ENCODE results near the gene MRTFA.

MRTFA gene

DNA sequence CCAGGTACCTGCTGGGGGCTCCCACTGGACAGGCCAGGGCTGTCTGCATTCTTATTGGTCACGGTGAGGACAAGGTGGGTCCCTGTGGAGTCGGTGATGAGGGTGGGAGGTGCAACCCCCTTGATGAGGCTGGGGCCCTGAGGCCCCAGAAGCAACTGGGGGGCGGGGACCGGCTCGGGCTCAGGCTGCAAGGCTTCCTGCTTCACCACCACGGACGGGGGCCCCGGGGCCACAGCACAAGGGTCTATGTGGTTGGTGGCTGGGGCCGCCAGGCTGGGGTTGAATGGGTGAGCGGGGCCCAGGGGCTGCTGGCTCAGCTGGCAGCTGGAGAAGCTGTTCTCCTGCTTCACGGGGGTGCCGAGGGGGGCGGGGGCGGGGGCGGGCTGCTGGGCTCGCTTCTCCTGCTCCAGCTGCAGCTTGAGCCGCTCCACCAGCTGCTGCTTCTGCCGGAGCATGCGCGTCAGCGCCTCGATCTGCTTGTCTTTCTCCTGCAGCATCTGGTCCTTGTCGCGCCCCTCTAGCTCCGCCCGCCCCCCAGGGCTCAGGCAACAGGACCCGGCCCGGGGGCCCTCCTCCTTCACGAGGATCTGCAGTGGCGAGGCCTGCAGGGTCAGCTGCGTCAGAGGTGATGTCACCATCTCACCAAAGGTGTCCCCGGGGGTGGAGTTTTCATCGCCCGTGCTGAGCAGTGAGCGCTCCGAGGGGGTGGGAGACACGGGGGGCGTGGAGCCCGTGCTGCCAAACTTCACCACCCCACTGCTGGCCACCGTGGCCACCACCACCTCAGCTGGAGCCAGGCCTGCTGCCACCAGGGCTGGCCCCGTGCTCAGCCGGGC lies 217.9 kb downstream of the MRTFA start:
- H3K9me3 ChIP-seq, result no peaks in the 10 kb centered on the region
- peaks cover 18 to 21% of the 10 kb centered on the region in 2 experiments for H3K4me1 ChIP-seq (ENCODE audit: control insufficient read depth in 1 of 2, insufficient read depth in 1 of 2, low read depth in 1 of 2, low read length in 1 of 2)
- H3K4me3 ChIP-seq (ENCODE audit: low read depth in 1 of 2, low read length in 1 of 2), result no peak overlapping the region
- TF ChIP-seq, protein P1, sequence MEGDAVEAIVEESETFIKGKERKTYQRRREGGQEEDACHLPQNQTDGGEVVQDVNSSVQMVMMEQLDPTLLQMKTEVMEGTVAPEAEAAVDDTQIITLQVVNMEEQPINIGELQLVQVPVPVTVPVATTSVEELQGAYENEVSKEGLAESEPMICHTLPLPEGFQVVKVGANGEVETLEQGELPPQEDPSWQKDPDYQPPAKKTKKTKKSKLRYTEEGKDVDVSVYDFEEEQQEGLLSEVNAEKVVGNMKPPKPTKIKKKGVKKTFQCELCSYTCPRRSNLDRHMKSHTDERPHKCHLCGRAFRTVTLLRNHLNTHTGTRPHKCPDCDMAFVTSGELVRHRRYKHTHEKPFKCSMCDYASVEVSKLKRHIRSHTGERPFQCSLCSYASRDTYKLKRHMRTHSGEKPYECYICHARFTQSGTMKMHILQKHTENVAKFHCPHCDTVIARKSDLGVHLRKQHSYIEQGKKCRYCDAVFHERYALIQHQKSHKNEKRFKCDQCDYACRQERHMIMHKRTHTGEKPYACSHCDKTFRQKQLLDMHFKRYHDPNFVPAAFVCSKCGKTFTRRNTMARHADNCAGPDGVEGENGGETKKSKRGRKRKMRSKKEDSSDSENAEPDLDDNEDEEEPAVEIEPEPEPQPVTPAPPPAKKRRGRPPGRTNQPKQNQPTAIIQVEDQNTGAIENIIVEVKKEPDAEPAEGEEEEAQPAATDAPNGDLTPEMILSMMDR (IDR thresholded peaks at IDR 0.05), result no peak
- peak overlapping the region; percentile 85 for H3K27ac ChIP-seq
- no peaks in the 10 kb centered on the region for H3K27me3 ChIP-seq
- H3K36me3 ChIP-seq, result peaks cover 100% of the 10 kb centered on the region

GRCh38 chr22:40417881-40418280 lies 218.6 kb downstream of the MRTFA start:
- peaks cover 99% of the 10 kb centered on the region for H3K36me3 ChIP-seq
- no peak overlapping the region for H3K4me3 ChIP-seq (ENCODE audit: low read depth in 1 of 2, low read length in 1 of 2)
- H3K9me3 ChIP-seq, result no peaks in the 10 kb centered on the region
- TF ChIP-seq, protein P1 (IDR thresholded peaks at IDR 0.05), result no peak
- H3K4me1 ChIP-seq (ENCODE audit: control insufficient read depth in 1 of 2, insufficient read depth in 1 of 2, low read depth in 1 of 2, low read length in 1 of 2), result peaks cover 18% of the 10 kb centered on the region in 2 experiments
- no peaks in the 10 kb centered on the region for H3K27me3 ChIP-seq
- peak overlapping the region; percentile 85 for H3K27ac ChIP-seq

DNA sequence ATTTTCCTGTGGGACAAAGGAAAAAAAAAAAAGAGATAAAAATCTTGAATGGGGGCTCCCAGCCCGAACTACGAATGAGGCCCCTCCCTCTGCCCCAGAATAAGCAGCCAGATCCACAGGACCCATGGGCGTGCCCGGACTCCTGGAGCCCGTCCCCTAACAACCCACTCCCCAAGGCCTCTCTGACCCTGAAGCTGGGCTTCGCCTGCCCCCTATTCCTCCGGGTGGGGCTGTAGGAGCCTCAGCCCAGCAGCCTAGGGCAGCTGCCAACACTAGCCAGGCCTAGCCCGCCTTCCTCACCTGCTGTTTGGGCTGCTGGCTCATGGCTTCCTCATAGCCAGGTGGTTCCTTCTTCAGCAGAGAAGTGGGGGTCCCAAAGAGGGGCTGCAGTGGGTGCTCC lies 219.5 kb downstream of the MRTFA start:
- Histone ChIP-seq H3K4me1 (ENCODE audit: control insufficient read depth in 1 of 2, insufficient read depth in 1 of 2, low read depth in 1 of 2, low read length in 1 of 2) (peaks cover 23 to 26% of the 10 kb centered on the region in 2 experiments), H3K27ac (peak overlapping the region; percentile 85), H3K4me3 (ENCODE audit: low read depth in 1 of 2, low read length in 1 of 2) (no peak overlapping the region), H3K27me3 (no peaks in the 10 kb centered on the region), H3K36me3 (peaks cover 99% of the 10 kb centered on the region), H3K9me3 (no peaks in the 10 kb centered on the region)
- TF ChIP-seq, protein P1 (IDR thresholded peaks at IDR 0.05), result no peak

DNA sequence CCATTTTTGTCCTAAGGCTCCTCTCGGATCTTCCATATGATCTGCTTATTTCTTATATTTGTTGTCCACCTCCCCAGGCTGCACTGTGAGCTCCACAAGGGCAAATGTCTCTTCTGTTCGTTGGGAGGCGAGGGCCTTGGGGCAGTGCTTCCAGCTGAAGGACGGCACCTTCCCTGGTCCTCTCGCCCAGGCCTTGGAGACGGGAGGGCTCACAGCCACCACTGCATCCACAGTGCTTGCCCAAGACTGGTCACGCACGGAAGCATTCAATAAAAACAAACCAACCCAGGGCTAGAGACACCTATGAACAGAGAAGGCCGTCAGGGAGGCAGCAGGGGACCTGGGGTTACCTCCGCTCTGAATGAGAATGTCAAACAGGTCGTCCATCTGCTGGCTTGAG lies 219.9 kb downstream of the MRTFA start:
- H3K4me1 ChIP-seq (ENCODE audit: control insufficient read depth in 1 of 2, insufficient read depth in 1 of 2, low read depth in 1 of 2, low read length in 1 of 2), result peaks cover 23 to 29% of the 10 kb centered on the region in 2 experiments
- H3K9me3 ChIP-seq, result no peaks in the 10 kb centered on the region
- no peak overlapping the region for H3K4me3 ChIP-seq (ENCODE audit: low read depth in 1 of 2, low read length in 1 of 2)
- H3K27ac ChIP-seq, result peak overlapping the region; percentile 85
- TF ChIP-seq, protein P1 (IDR thresholded peaks at IDR 0.05), result no peak
- H3K27me3 ChIP-seq, result no peaks in the 10 kb centered on the region
- peaks cover 99% of the 10 kb centered on the region for H3K36me3 ChIP-seq

DNA sequence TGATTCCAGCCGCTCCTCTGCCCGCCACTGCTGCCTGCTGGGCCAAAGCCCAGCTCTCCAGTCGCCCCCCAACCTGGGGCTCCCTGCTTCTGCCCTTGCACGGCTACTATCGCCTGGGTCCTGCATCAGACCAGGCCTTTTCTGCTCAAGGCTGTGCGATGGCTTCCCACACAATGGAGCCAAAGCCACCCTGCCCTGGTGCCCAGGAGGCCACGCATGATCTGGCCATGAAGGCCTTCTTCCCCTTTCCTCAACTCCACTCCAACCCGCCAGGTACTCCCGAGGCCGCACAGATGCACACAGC lies 220.3 kb downstream of the MRTFA start:
- Histone ChIP-seq H3K36me3 (peaks cover 99% of the 10 kb centered on the region), H3K27ac (peak overlapping the region; percentile 85), H3K4me3 (ENCODE audit: low read depth in 1 of 2, low read length in 1 of 2) (no peak overlapping the region), H3K9me3 (no peaks in the 10 kb centered on the region), H3K27me3 (no peaks in the 10 kb centered on the region), H3K4me1 (ENCODE audit: control insufficient read depth in 1 of 2, insufficient read depth in 1 of 2, low read depth in 1 of 2, low read length in 1 of 2) (peaks cover 23 to 29% of the 10 kb centered on the region in 2 experiments)
- TF ChIP-seq, protein P1 (IDR thresholded peaks at IDR 0.05), result no peak
